BE2C (cell line): ENCODE measurements around the gene FHOD3.

Experiments used
- DNase-seq: peaks from one replicate; pipeline ENCODE4 v3.0.0-alpha.2; 2020
- H3K27me3 ChIP-seq: fragments of 250-450 bp; sonication (Bioruptor Pico); 2 replicates; pipeline ENCODE4 v1.5.1; 2020; ENCODE audit warnings: mild to moderate bottlenecking
- H3K36me3 ChIP-seq: fragments of 250-450 bp; sonication (Bioruptor Pico); 2 replicates; pipeline ENCODE4 v1.5.1; 2020; ENCODE audit warnings: mild to moderate bottlenecking
- H3K4me1 ChIP-seq: fragments of 250-450 bp; sonication (Bioruptor Pico); 2 replicates; pipeline ENCODE4 v1.5.1; 2020
- H3K4me3 ChIP-seq: 2 replicates; pipeline ENCODE4 v1.5.1; 2011; ENCODE audit warnings: low read depth, low read length
- H3K9me3 ChIP-seq: fragments of 250-450 bp; sonication (Bioruptor Pico); 2 replicates; pipeline ENCODE4 v1.5.1; 2020
- TF ChIP-seq, protein P1 (sequence below): IDR thresholded peaks from 2 replicates; pipeline ENCODE4 v1.5.1; 2012; ENCODE audit warnings: mild to moderate bottlenecking, low read depth, low read length

The FHOD3 gene

DNA sequence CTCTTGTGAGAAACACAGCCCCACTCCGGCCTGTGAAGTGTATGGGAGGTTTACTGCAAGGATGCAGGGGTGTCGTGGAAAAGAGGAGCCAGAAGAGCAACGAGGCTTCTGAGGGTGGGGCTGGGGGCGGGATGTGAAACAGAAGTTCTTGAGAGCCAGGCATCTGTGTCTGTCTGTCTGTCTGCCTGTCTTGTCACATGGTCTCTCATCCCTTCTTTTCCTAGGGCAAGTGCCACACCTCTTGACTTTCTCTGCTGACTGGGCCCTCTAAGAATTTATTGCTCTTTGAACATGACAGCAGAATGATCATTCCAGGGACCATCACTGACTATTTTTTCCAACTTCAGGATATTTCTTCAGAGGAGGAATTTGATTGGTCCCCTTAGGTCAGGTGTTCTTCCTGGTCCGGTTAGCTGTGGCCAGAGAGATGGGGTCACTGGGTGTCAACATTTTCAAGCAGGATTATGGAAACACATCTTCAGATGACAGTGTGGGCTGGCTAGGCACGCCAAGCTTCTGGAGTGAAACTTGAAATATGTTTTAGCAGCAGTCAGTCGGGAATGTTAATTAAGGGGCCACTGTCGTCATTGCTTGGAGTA is 131.0 kb downstream of the FHOD3 start:
- TF ChIP-seq, protein P1, sequence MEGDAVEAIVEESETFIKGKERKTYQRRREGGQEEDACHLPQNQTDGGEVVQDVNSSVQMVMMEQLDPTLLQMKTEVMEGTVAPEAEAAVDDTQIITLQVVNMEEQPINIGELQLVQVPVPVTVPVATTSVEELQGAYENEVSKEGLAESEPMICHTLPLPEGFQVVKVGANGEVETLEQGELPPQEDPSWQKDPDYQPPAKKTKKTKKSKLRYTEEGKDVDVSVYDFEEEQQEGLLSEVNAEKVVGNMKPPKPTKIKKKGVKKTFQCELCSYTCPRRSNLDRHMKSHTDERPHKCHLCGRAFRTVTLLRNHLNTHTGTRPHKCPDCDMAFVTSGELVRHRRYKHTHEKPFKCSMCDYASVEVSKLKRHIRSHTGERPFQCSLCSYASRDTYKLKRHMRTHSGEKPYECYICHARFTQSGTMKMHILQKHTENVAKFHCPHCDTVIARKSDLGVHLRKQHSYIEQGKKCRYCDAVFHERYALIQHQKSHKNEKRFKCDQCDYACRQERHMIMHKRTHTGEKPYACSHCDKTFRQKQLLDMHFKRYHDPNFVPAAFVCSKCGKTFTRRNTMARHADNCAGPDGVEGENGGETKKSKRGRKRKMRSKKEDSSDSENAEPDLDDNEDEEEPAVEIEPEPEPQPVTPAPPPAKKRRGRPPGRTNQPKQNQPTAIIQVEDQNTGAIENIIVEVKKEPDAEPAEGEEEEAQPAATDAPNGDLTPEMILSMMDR, result no peak
- DNase-seq, result no peak

GRCh38 chr18:36432880-36433555 is 135.5 kb downstream of the FHOD3 start:
- DNase-seq, result no peak
- H3K4me1 ChIP-seq, result no peaks in the 10 kb centered on the region
- no peaks in the 10 kb centered on the region for H3K36me3 ChIP-seq
- TF ChIP-seq, protein P1, result no peak
- no peak overlapping the region for H3K4me3 ChIP-seq
- H3K9me3 ChIP-seq, result no peaks in the 10 kb centered on the region
- H3K27me3 ChIP-seq, result no peaks in the 10 kb centered on the region

More for the DNA sequence above, 131.0 kb downstream of the FHOD3 start:
- H3K4me1 ChIP-seq, result no peaks in the 10 kb centered on the region; the same call in 1 of the 2 replicates
- no peaks in the 10 kb centered on the region for H3K36me3 ChIP-seq
- no peaks in the 10 kb centered on the region for H3K9me3 ChIP-seq
- no peak overlapping the region for H3K4me3 ChIP-seq
- H3K27me3 ChIP-seq, result no peaks in the 10 kb centered on the region

DNA sequence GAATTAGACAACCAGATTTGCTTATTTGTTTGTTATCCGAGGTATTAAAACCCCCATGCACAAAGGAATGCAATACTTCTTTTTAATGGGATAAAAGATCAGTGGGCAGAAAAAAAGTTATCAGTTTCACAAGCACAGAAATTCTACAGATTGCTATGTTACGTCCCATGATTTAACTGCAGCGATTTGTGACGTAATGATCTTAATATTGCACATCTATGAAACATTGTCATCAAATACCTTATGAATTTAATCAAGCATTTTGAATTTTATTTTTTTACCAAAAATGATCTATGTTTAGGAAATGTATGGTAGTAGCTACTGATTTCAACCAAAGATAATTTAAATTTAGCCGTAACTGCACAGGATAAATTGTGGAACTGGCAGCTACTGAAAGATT is 138.9 kb downstream of the FHOD3 start:
- TF ChIP-seq, protein P1, result no peak
- H3K4me1 ChIP-seq, result no peaks in the 10 kb centered on the region
- no peak for DNase-seq
- H3K9me3 ChIP-seq, result no peaks in the 10 kb centered on the region
- no peak overlapping the region for H3K4me3 ChIP-seq
- no peaks in the 10 kb centered on the region for H3K27me3 ChIP-seq
- no peaks in the 10 kb centered on the region for H3K36me3 ChIP-seq

GRCh38 chr18:36440614-36441013 is 143.1 kb downstream of the FHOD3 start:
- Histone ChIP-seq H3K4me1 (no peaks in the 10 kb centered on the region), H3K4me3 (no peak overlapping the region), H3K36me3 (no peaks in the 10 kb centered on the region), H3K27me3 (no peaks in the 10 kb centered on the region), H3K9me3 (no peaks in the 10 kb centered on the region)
- DNase-seq, result no peak
- TF ChIP-seq, protein P1, result no peak

DNA sequence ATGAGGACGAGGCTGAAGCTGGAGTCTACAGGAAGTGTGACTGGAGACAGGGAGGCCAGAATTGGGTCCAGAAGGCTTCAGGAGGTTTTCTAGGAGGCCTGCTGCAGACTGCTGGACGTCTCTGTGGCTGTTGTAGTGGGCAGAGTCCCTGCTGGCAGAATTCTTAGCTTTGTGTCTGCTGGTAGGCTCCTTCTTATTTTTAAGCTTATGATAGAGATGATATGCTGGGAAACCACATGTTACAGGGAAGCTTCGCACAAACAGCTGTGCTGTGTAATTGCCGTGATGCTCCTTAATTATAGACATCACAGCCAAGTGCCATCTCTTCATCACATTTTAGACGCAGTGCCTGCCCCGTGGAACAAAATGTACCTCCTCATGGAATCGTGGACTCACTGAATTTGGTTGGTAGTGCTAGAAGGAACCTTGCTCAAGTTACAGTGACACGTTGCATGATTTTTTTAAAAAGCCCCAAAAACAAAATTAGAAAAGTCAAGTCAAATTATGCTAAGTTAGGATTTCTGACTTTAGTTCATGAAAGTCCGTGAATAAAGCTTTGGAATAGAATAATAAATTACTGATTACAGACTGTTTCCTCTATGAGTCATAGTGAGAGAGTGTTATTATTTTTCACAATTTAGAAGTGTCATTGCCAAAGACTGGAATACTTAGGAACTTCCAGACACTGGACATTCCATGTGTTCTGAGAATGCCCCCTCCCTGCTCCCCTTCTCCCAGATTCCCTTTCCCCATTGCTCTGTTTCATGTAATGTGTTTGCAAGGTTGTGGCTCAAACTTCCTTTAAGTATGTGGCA is 144.1 kb downstream of the FHOD3 start:
- Histone ChIP-seq H3K36me3 (no peaks in the 10 kb centered on the region), H3K4me3 (no peak overlapping the region), H3K9me3 (no peaks in the 10 kb centered on the region), H3K27me3 (no peaks in the 10 kb centered on the region), H3K4me1 (peaks cover 3% of the 10 kb centered on the region)
- TF ChIP-seq, protein P1, result no peak
- no peak for DNase-seq

DNA sequence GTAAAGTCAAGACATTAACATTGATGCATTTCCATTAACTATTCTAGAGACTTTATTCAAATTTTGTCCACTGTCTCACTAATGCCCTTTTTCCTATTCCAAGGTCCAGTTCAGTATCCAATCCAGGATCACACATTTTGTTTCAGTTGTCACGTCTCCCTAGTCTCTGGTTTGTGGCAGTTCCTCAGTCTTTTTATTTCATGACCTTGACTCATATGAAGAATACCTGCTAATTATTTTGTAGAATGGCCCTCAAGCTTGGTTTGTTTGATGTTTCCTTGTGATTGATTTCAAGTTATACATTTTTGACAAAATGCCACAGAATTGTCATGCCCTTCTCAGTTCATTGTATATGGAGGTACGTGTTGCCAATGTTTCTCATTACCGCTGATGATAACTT is 145.2 kb downstream of the FHOD3 start:
- TF ChIP-seq, protein P1, result no peak
- Histone ChIP-seq H3K9me3 (no peaks in the 10 kb centered on the region), H3K4me1 (peaks cover 4% of the 10 kb centered on the region)

More for the DNA sequence above, 145.2 kb downstream of the FHOD3 start:
- Histone ChIP-seq H3K4me3 (no peak overlapping the region), H3K36me3 (no peaks in the 10 kb centered on the region), H3K27me3 (no peaks in the 10 kb centered on the region)
- no peak for DNase-seq
